T-helper 1 cell treated with Interleukin-12 subunit alpha and Interleukin-12 subunit beta and Interleukin-4 antibody, amounts not matched to agents 30 ng/mL and 1 ng/mL, for 36 hours (primary cell): ENCODE measurements around the gene TARBP1. TPM values are rescaled to one million over a fixed set of nuclear protein-coding genes. Genes with fewer than 3 reads are reported as not detected.

Experiments
- intact Hi-C: fragments of 100-400 bp; cut with micrococcal nuclease; formaldehyde crosslinking; loops from one replicate; pipeline ENCODE4 v1.15.1; 2024
- total RNA-seq: library from RNA; stranded (reverse); gene quantifications from 2 replicates; pipeline ENCODE4 v1.2.3, GENCODE V29; 2022

TARBP1 gene
- total RNA-seq, 1 donor from 2014 or later, result 44.6 TPM

GRCh38 chr1:234458352-234459017 lies 20.5 kb downstream of the TARBP1 start:
- intact Hi-C loops, result no loop called here

- intact Hi-C loops, result no loop called here
Observed at GRCh38 chr1:234454926-234455325, 24.1 kb downstream of the TARBP1 start.

- intact Hi-C loops, result no loop called here
Observed at GRCh38 chr1:234452406-234452965, 26.5 kb downstream of the TARBP1 start.

GRCh38 chr1:234440348-234440747 lies 38.6 kb downstream of the TARBP1 start:
- intact Hi-C loops, result no loop called here

- intact Hi-C loops, result no loop called here
Observed at GRCh38 chr1:234438579-234438978, 40.4 kb downstream of the TARBP1 start.

GRCh38 chr1:234437423-234438171 lies 41.4 kb downstream of the TARBP1 start:
- intact Hi-C loops, result no loop called here

- intact Hi-C loops, result no loop called here
Observed at GRCh38 chr1:234435620-234436019, 43.4 kb downstream of the TARBP1 start.

- intact Hi-C loops, result no loop called here
Observed at GRCh38 chr1:234434706-234435105, 44.3 kb downstream of the TARBP1 start.

- intact Hi-C loops, result no loop called here
Observed at GRCh38 chr1:234433563-234434285, 45.3 kb downstream of the TARBP1 start.

- intact Hi-C loops, result no loop called here
Observed at GRCh38 chr1:234431255-234431654, 47.7 kb downstream of the TARBP1 start.

- intact Hi-C loops, result no loop called here
Observed at GRCh38 chr1:234430691-234431090, 48.3 kb downstream of the TARBP1 start.

GRCh38 chr1:234429434-234429806 lies 49.6 kb downstream of the TARBP1 start:
- intact Hi-C loops, result no loop called here

- intact Hi-C loops, result no loop called here
Observed at GRCh38 chr1:234427950-234428646, 50.9 kb downstream of the TARBP1 start.

- intact Hi-C loops, result no loop called here
Observed at GRCh38 chr1:234413990-234414389, 65.0 kb downstream of the TARBP1 start.

GRCh38 chr1:234413485-234413884 lies 65.5 kb downstream of the TARBP1 start:
- intact Hi-C loops, result no loop called here

- intact Hi-C loops, result no loop called here
Observed at GRCh38 chr1:234412830-234413229, 66.1 kb downstream of the TARBP1 start.

GRCh38 chr1:234409328-234409727 lies 69.7 kb downstream of the TARBP1 start:
- intact Hi-C loops, result loop anchor here (1.0 to 10.0 kb wide), 9 partner anchors 16 to 1005 kb away; partner anchors contain the start of genes COA6 and TARBP1

GRCh38 chr1:234408757-234409156 lies 70.2 kb downstream of the TARBP1 start:
- intact Hi-C loops, result loop anchor here (1.0 to 10.0 kb wide), 9 partner anchors 15 to 1004 kb away; partner anchors contain the start of genes COA6 and TARBP1

- intact Hi-C loops, result loop anchor here (10.0 kb wide), 1 partner anchor 1002 kb away; no protein-coding TSS in a partner anchor
Observed at GRCh38 chr1:234406871-234407270, 72.1 kb downstream of the TARBP1 start.

GRCh38 chr1:234405676-234406075 lies 73.3 kb downstream of the TARBP1 start:
- intact Hi-C loops, result loop anchor here (10.0 kb wide), 1 partner anchor 1001 kb away; no protein-coding TSS in a partner anchor

GRCh38 chr1:234402939-234403338 lies 76.0 kb downstream of the TARBP1 start:
- intact Hi-C loops, result loop anchor here (5.0 to 10.0 kb wide), 2 partner anchors 964 to 998 kb away; partner anchors contain the start of gene TBCE
